Lung (tissue), 12 donors: Measurements from ENCODE around the gene UNC5C. TPM values are rescaled to one million over a fixed set of nuclear protein-coding genes. Genes with fewer than 3 reads are reported as not detected.
A peak's percentile ranks its signal among the peaks of the same experiment; 100 is the strongest.

Experiments
- ATAC-seq: fragments of 200-7000 bp; cut with Tn5 transposase; one replicate; pipeline ENCODE4 v1.9.1; 2020; ENCODE audit warnings: moderate number of reproducible peaks; ENCODE audit not compliant: insufficient read depth, low FRiP score
- DNase-seq, 3 donors: peaks; one replicate each; pipeline ENCODE4 v3.0.0-alpha.2; 2013 to 2017
- H3K27ac ChIP-seq, 2 donors: one replicate each; pipeline ENCODE4 v1.5.1; 2013; ENCODE audit warnings: mild to moderate bottlenecking in 2 of 2, moderate library complexity in 2 of 2, control low read depth in 1 of 2, inconsistent platforms in 1 of 2, low read depth in 1 of 2, low read length in 1 of 2
- H3K27me3 ChIP-seq, 3 donors: one replicate each; pipeline ENCODE4 v1.5.1; 2013; ENCODE audit warnings: low read length in 2 of 3; ENCODE audit not compliant: control insufficient read depth in 3 of 3, insufficient read depth in 3 of 3
- H3K36me3 ChIP-seq, 4 donors: one replicate each; pipeline ENCODE4 v1.5.1; 2013; ENCODE audit warnings: low read length in 4 of 4, mild to moderate bottlenecking in 1 of 4, moderate library complexity in 1 of 4; ENCODE audit not compliant: control insufficient read depth in 4 of 4, insufficient read depth in 4 of 4
- H3K4me1 ChIP-seq, 5 donors: one replicate each; pipeline ENCODE4 v1.5.1; 2013; ENCODE audit warnings: low read length in 5 of 5, mild to moderate bottlenecking in 2 of 5, moderate library complexity in 1 of 5; ENCODE audit not compliant: control insufficient read depth in 5 of 5, insufficient read depth in 5 of 5
- H3K4me3 ChIP-seq: one replicate; pipeline ENCODE4 v1.5.1; 2013; ENCODE audit warnings: mild to moderate bottlenecking, control low read depth, moderate library complexity
- H3K9ac ChIP-seq, 2 donors: one replicate each; pipeline ENCODE4 v1.5.1; 2013; ENCODE audit warnings: low read length in 2 of 2, control low read depth in 1 of 2; ENCODE audit not compliant: insufficient read depth in 1 of 2
- H3K9me3 ChIP-seq, 4 donors: one replicate each; pipeline ENCODE4 v1.5.1; 2013; ENCODE audit warnings: low read length in 3 of 4, mild to moderate bottlenecking in 1 of 4, moderate library complexity in 1 of 4; ENCODE audit not compliant: control insufficient read depth in 4 of 4, insufficient read depth in 3 of 4
- CTCF ChIP-seq: IDR thresholded peaks from 2 replicates; pipeline ENCODE4 v1.5.1; 2012; ENCODE audit warnings: mild to moderate bottlenecking; ENCODE audit errors: control extremely low read depth, extremely low read depth
- WGBS, 2 donors: extraction: QIAGEN DNeasy Blood & Tissue Kit; methylation state at CpG; one replicate each; pipeline ENCODE4 v1.1.7; 2013; 5-methylcytosine and 5-hydroxymethylcytosine counted together
- polyA plus RNA-seq, 2 donors: library from polyadenylated mRNA; stranded (reverse); fragments of 200-250 nt; gene quantifications; one replicate each; pipeline ENCODE4 v1.2.1, GENCODE V29; 2013
- total RNA-seq, 2 donors: library from RNA; depleted of rRNA in 1 of 2; stranded (reverse); fragments of >200 nt in 1 of 2; gene quantifications; one replicate each; pipeline ENCODE4 v1.2.1, GENCODE V29; 2014 to 2021
- donor health status: control.
- donor health status: control.
- donor health status: Bipolar disorder and iron deficiency.
- donor health status: healthy.
- donor health status: DM: yes; HTN: yes; CAD: no.

The UNC5C gene
- total and polyA plus RNA-seq, 4 donors = 0.55 to 27.9 (median 3.8) TPM

DNA sequence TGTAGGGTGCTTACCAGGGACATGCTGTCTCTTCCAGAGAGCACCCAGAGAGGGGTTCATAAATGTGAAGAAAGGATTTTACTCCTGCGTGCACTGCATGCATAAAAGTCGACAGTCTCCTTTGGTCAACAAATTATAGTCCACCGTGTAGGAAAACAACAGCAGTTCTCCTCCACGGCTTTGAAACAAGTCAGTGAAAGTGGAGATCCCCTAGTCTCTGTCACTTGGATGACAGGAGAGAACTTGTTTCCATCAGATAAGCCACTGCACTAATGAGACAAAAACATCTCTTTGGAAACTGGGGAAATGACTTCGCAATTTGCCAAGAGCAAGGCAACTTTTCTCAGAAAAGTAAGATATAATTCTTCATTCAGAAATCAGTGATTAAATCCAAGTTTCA, 9.7 kb downstream of the UNC5C start:
- DNase-seq = no peak
- Histone ChIP-seq H3K9ac (no peak overlapping the region), H3K27me3 (no peaks in the 10 kb centered on the region), H3K9me3 (no peaks in the 10 kb centered on the region), H3K4me1 (peaks cover 0 to 75% (median 3%) of the 10 kb centered on the region in 5 donors), H3K36me3 (no peaks in the 10 kb centered on the region), H3K4me3 (no peak overlapping the region), H3K27ac (peak overlapping the region in 1 of 2 donors; percentile 9)
- ATAC-seq = no peak
- WGBS, 2 donors = 44 to 50% methylated on average over 5 of the region's 5 CpGs
- no peak for TF ChIP-seq CTCF

- no peaks in the 10 kb centered on the region for H3K36me3 ChIP-seq
- no peak overlapping the region for H3K27ac ChIP-seq
- no peak overlapping the region for H3K4me3 ChIP-seq
- peak overlapping the region in 1 of 2 donors; percentile 26 for H3K9ac ChIP-seq
- ATAC-seq (no peak), DNase-seq (peak; percentile 65 to 98 (median 97))
- H3K27me3 ChIP-seq = no peaks in the 10 kb centered on the region
- 70 to 83% methylated on average over 3 of the region's 3 CpGs for WGBS, 2 donors
- no peak for TF ChIP-seq CTCF
- H3K4me1 ChIP-seq = peaks cover 0 to 74% (median 3%) of the 10 kb centered on the region in 5 donors
- H3K9me3 ChIP-seq = no peaks in the 10 kb centered on the region
These were observed 10.8 kb downstream of the UNC5C start for GRCh38 chr4:95537863-95538488.

DNA sequence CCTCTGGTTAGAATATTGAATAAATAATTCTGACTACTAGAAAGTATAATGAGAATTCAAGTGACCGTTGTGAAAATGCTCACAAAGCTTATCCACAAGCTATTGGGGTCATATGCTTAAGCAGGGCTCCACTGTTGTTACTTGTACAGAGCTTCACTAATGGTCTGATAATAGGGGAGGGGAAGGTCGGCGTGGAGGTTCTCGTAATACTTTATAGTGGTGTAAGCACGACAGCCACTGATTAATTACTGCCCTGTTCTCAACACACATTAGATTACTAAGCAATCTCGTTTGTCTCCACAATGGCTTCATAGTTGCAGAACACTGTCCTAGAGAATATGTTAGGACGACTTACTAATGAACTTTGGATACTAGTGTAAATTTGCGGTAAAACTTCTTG, 11.6 kb downstream of the UNC5C start:
- Histone ChIP-seq H3K36me3 (no peaks in the 10 kb centered on the region), H3K4me1 (peaks cover 0 to 74% (median 3%) of the 10 kb centered on the region in 5 donors), H3K9ac (peak overlapping the region in 1 of 2 donors; percentile 45), H3K27ac (no peak overlapping the region), H3K27me3 (no peaks in the 10 kb centered on the region), H3K4me3 (no peak overlapping the region), H3K9me3 (no peaks in the 10 kb centered on the region)
- no peak for TF ChIP-seq CTCF
- DNase-seq (peak; percentile 27 to 71 (median 70)), ATAC-seq (no peak)
- WGBS, 2 donors = 67 to 80% methylated on average over 8 of the region's 8 CpGs

- H3K9me3 ChIP-seq = no peaks in the 10 kb centered on the region
- no peak overlapping the region for H3K27ac ChIP-seq
- TF ChIP-seq CTCF = no peak
- 72 to 89% methylated on average over 2 of the region's 2 CpGs for WGBS, 2 donors
- DNase-seq (no peak), ATAC-seq (no peak)
- H3K9ac ChIP-seq = no peak overlapping the region
- H3K4me1 ChIP-seq = peaks cover 0 to 69% (median 3%) of the 10 kb centered on the region in 5 donors
- no peaks in the 10 kb centered on the region for H3K36me3 ChIP-seq
- H3K27me3 ChIP-seq = no peaks in the 10 kb centered on the region
- H3K4me3 ChIP-seq = no peak overlapping the region
These were observed 12.1 kb downstream of the UNC5C start for GRCh38 chr4:95536650-95537049.
